Measurements from ENCODE around the gene ZFR2. TPM values are rescaled to one million over a fixed set of nuclear protein-coding genes. Genes with fewer than 3 reads are reported as not detected.

Gene ZFR2
- total RNA-seq, 4 donors from 2014 or later: 0.69 TPM; not detected in 3

- TF ChIP-seq POLR2AphosphoS5 (IDR thresholded peaks at IDR 0.05) (no peak), CTCF (IDR thresholded peaks at IDR 0.05) (no peak), EP300 (IDR thresholded peaks at IDR 0.05) (no peak), POLR2A (IDR thresholded peaks at IDR 0.05; ENCODE audit: low read depth) (no peak)
- 75% methylated on average over 18 of the region's 44 CpGs for WGBS
- Histone ChIP-seq H3K4me1 (no peaks in the 10 kb centered on the region), H3K27me3 (peaks cover 0 to 45% (median 3%) of the 10 kb centered on the region in 4 donors), H3K4me3 (no peak overlapping the region), H3K27ac (replicated peaks in 1 of 4) (no peak overlapping the region), H3K9me3 (peaks cover 10 to 27% (median 23%) of the 10 kb centered on the region in 4 donors), H3K36me3 (no peaks in the 10 kb centered on the region)
- no peak for DNase-seq (ENCODE audit: extremely low spot score)
- intact Hi-C loops (cut with DNase I): no loop called here
These were observed 89.7 kb downstream of the ZFR2 start for GRCh38 chr19:3778899-3779723.

- WGBS: 92% methylated on average over 11 of the region's 37 CpGs
These were observed 90.6 kb downstream of the ZFR2 start for GRCh38 chr19:3778104-3778867.

DNA sequence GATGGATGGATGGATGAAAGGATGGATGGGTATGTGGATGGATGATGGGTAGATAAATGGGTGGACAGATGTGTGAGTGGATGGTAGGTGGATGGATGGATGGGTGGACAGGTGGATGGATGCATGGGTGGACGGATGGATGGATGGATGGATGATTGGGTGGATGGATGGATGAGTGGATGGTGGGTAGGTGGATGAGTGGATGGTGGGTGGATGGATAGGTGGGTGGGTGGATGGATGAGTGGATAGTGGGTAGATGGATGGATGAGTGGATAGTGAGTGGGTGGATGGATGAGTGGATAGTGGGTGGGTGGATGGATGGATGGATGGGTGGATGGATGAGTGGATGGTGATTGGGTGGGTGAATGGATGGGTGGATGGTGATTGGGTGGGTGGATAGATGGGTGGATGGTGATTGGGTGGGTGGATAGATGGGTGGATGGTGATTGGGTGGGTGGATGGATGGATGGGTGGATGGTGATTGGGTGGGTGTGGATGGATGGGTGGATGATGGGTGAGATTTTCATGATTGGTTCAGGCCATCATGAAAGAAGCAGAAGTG, 92.3 kb downstream of the ZFR2 start:
- Histone ChIP-seq H3K4me1 (peaks cover 0 to 6% (median 0%) of the 10 kb centered on the region in 4 donors), H3K27ac (replicated peaks in 1 of 4) (no peak overlapping the region), H3K9me3 (peaks cover 6 to 11% (median 10%) of the 10 kb centered on the region in 4 donors), H3K36me3 (no peaks in the 10 kb centered on the region), H3K27me3 (peaks cover 0 to 27% (median 0%) of the 10 kb centered on the region in 4 donors), H3K4me3 (no peak overlapping the region)
- 90% methylated on average over 1 of the region's 1 CpG for WGBS
- TF ChIP-seq EP300 (IDR thresholded peaks at IDR 0.05): no peak
- TF ChIP-seq POLR2A (IDR thresholded peaks at IDR 0.05; ENCODE audit: low read depth): no peak
- TF ChIP-seq POLR2AphosphoS5 (IDR thresholded peaks at IDR 0.05): no peak
- no peak for TF ChIP-seq CTCF (IDR thresholded peaks at IDR 0.05)
- DNase-seq (ENCODE audit: extremely low spot score): no peak
- intact Hi-C loops (cut with DNase I): no loop called here

More at GRCh38 chr19:3778104-3778867, 90.6 kb downstream of the ZFR2 start:
- no peaks in the 10 kb centered on the region for H3K4me1 ChIP-seq
- H3K27ac ChIP-seq (replicated peaks in 1 of 4): no peak overlapping the region
- no peak overlapping the region for H3K4me3 ChIP-seq
- H3K9me3 ChIP-seq: peaks cover 10 to 27% (median 23%) of the 10 kb centered on the region in 4 donors
- peaks cover 0 to 37% (median 0%) of the 10 kb centered on the region in 4 donors for H3K27me3 ChIP-seq
- DNase-seq (ENCODE audit: extremely low spot score): no peak
- intact Hi-C loops (cut with DNase I): no loop called here
- TF ChIP-seq EP300 (IDR thresholded peaks at IDR 0.05): no peak
- TF ChIP-seq CTCF (IDR thresholded peaks at IDR 0.05): no peak
- TF ChIP-seq POLR2AphosphoS5 (IDR thresholded peaks at IDR 0.05): no peak
- TF ChIP-seq POLR2A (IDR thresholded peaks at IDR 0.05; ENCODE audit: low read depth): no peak
- H3K36me3 ChIP-seq: no peaks in the 10 kb centered on the region

DNA sequence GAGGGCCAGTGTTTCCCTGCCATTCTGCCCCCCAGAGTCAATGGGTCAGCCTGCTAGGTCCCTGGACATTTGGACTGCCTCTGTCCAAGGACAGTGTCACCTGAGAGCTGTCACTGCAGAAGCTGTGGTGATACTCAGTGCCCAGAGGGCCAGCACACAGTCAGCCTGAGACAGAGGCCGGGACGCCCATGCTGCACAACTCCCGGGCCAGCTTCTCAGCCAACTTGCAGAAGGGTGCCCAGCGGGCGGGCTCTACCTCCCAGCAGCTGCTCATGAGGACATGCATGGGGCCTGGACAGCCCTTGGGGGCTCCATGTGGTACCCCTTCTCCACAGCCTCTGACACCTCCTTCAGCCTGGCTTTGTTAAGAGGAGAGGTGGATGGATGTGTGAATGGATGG, 93.0 kb downstream of the ZFR2 start:
- Histone ChIP-seq H3K9me3 (peaks cover 0 to 4% (median 3%) of the 10 kb centered on the region in 4 donors), H3K4me3 (no peak overlapping the region), H3K4me1 (peaks cover 0 to 7% (median 0%) of the 10 kb centered on the region in 4 donors), H3K27me3 (peaks cover 0 to 32% (median 0%) of the 10 kb centered on the region in 4 donors), H3K36me3 (no peaks in the 10 kb centered on the region), H3K27ac (replicated peaks in 1 of 4) (no peak overlapping the region)
- TF ChIP-seq EP300 (IDR thresholded peaks at IDR 0.05): no peak
- TF ChIP-seq CTCF (IDR thresholded peaks at IDR 0.05): no peak
- no peak for TF ChIP-seq POLR2AphosphoS5 (IDR thresholded peaks at IDR 0.05)
- no peak for TF ChIP-seq POLR2A (IDR thresholded peaks at IDR 0.05; ENCODE audit: low read depth)
- no peak for DNase-seq (ENCODE audit: extremely low spot score)
- intact Hi-C loops (cut with DNase I): no loop called here
- WGBS: 100% methylated on average over 2 of the region's 5 CpGs
